Right lobe of liver (tissue), 6 donors: Measurements from ENCODE around the gene DCTD. TPM values are rescaled to one million over a fixed set of nuclear protein-coding genes. Genes with fewer than 3 reads are reported as not detected.

ENCODE experiments used
- ATAC-seq, 4 donors: fragments of 200-7000 bp; cut with Tn5 transposase; one replicate each; pipeline ENCODE4 v1.9.1; 2020; ENCODE audit warnings: mild to moderate bottlenecking in 4 of 4, moderate library complexity in 4 of 4
- DNase-seq, 3 donors: peaks; one replicate each; pipeline ENCODE4 v3.0.0-alpha.2; 2020
- H3K27ac ChIP-seq, 3 donors: fragments of 200-600 bp; one replicate each; pipeline ENCODE4 v1.8.0; 2022
- H3K27me3 ChIP-seq, 2 donors: fragments of 200-600 bp; one replicate each; pipeline ENCODE4 v1.8.0; 2022
- H3K36me3 ChIP-seq, 4 donors: fragments of 200-600 bp; sonication (generic) in 1 of 4; one replicate each; pipeline versions ENCODE4 v1.5.1 to v1.8.0; 2017 to 2022; ENCODE audit warnings: control low read depth in 1 of 4
- H3K4me1 ChIP-seq, 4 donors: fragments of 200-600 bp; sonication (generic) in 1 of 4; one replicate each; pipeline versions ENCODE4 v1.5.1 to v1.8.0; 2017 to 2022; ENCODE audit warnings: control low read depth in 1 of 4
- H3K4me3 ChIP-seq, 3 donors: fragments of 200-600 bp; one replicate each; pipeline ENCODE4 v1.8.0; 2022
- H3K9me3 ChIP-seq, 4 donors: fragments of 200-600 bp; sonication (generic) in 1 of 4; one replicate each; pipeline versions ENCODE4 v1.5.1 to v1.8.0; 2017 to 2022; ENCODE audit warnings: control low read depth in 1 of 4
- POLR2A ChIP-seq: fragments of 450-650 bp; IDR thresholded peaks from one replicate; pipeline ENCODE4 v1.6.1; 2017; ENCODE audit warnings: antibody characterized with exemption, mild to moderate bottlenecking
- WGBS: methylation state at CpG from one replicate; pipeline ENCODE4 v1.1.6; 2018; ENCODE audit warnings: low coverage, low lambda C conversion rate; ENCODE audit not compliant: insufficient coverage; ENCODE audit errors: missing lambda C conversion rate; 5-methylcytosine and 5-hydroxymethylcytosine counted together
- intact Hi-C, 2 donors: fragments of 100-400 bp; cut with DNase I; formaldehyde crosslinking; loops; one replicate each; pipeline versions ENCODE4 v1.11.2 to v1.14.1; 2022
- total RNA-seq, 6 experiments: library from RNA; depleted of rRNA in 2 of 6; stranded (reverse); fragments of >200 nt in 2 of 6; fragmentation: NEBNext Ultra II Directional in 3 of 6; extraction: Animal tissue kit (Norgen Biotek cat#: 25700) in 3 of 6; gene quantifications; one replicate each; pipeline versions ENCODE4 v1.1.0 to v1.2.4, GENCODE V29; 2016 to 2023
- TF ChIP-seq, protein P1 (sequence below), 4 donors: fragments of 200-600 bp in 3 of 4; fragments of 450-650 bp in 1 of 4; IDR thresholded peaks; one replicate each; pipeline versions ENCODE4 v1.5.1 to v1.8.0; 2016 to 2022; ENCODE audit warnings: antibody characterized with exemption in 4 of 4, mild to moderate bottlenecking in 2 of 4
- donor health status: DM: no; HTN: yes; CAD: no.
- donor health status: DM: no; HTN: no; CAD: no.
- donor health status: DM: no; HTN: no; CAD: no.
- donor health status: DM: no; HTN: yes; CAD: no.
- donor health status: DM: no; HTN: yes; CAD: no.

Gene DCTD
- total RNA-seq, 6 experiments from 2014 or later, result 45.7 to 61.3 (median 51.2) TPM

DNA sequence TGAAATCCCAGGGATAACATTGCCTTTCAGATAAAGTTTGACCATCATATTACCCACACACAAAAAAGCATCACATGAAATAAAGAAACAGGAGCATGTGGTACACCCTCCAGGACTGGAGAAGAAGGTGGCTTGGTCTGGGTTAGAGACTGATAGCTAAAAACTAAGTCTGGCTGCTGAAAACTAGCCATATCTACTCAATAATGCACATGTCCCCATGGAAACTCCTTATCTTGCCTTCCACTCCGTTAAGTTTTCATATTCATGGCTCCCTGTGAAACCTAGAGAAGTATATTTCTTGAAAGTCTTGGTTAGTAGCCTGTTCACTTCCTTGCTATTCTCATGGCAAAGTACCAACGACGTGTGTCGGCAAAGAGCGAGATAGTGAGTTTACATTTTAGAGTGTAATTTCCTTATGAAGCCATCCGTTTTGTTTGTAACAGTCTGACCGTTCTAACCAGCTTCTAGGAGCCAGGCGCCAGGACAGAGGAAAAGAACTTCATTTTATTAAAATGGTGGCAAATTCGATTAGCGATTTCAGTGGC lies 6.7 kb upstream of the DCTD start:
- no peak for ATAC-seq
- Histone ChIP-seq H3K4me3 (no peak overlapping the region), H3K36me3 (no peaks in the 10 kb centered on the region), H3K4me1 (peaks cover 0 to 12% (median 5%) of the 10 kb centered on the region in 4 donors), H3K9me3 (no peaks in the 10 kb centered on the region), H3K27me3 (no peaks in the 10 kb centered on the region), H3K27ac (no peak overlapping the region)
- intact Hi-C loops, result no loop called here
- no peak for TF ChIP-seq POLR2A
- TF ChIP-seq, protein P1, sequence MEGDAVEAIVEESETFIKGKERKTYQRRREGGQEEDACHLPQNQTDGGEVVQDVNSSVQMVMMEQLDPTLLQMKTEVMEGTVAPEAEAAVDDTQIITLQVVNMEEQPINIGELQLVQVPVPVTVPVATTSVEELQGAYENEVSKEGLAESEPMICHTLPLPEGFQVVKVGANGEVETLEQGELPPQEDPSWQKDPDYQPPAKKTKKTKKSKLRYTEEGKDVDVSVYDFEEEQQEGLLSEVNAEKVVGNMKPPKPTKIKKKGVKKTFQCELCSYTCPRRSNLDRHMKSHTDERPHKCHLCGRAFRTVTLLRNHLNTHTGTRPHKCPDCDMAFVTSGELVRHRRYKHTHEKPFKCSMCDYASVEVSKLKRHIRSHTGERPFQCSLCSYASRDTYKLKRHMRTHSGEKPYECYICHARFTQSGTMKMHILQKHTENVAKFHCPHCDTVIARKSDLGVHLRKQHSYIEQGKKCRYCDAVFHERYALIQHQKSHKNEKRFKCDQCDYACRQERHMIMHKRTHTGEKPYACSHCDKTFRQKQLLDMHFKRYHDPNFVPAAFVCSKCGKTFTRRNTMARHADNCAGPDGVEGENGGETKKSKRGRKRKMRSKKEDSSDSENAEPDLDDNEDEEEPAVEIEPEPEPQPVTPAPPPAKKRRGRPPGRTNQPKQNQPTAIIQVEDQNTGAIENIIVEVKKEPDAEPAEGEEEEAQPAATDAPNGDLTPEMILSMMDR (IDR thresholded peaks at IDR 0.05), result no peak
- 80% methylated on average over 10 of the region's 10 CpGs for WGBS
- DNase-seq, result no peak

DNA sequence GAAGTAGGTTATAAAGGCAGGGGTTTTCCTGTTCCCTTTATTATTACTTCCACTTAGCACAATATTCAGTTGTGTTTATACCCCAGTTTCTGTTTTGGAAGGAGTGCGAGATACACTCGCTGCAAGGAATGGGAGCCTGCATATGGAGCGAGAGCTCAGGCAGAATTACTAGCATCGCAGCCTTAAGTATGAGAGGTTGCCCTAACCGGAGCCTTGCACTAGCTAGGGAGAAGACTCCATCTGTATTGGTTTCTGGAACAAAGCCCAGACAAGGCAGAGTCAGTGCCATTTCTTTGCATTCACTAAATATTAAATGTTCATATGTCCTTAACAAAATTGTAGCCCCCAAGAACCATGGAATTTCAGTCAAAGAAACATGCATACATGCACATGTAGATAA lies 6.2 kb upstream of the DCTD start:
- WGBS, result 79% methylated on average over 5 of the region's 5 CpGs
- peaks cover 0 to 15% (median 6%) of the 10 kb centered on the region in 4 donors for H3K4me1 ChIP-seq
- no peaks in the 10 kb centered on the region for H3K9me3 ChIP-seq
- H3K27ac ChIP-seq, result no peak overlapping the region
- H3K27me3 ChIP-seq, result no peaks in the 10 kb centered on the region
- TF ChIP-seq, protein P1 (IDR thresholded peaks at IDR 0.05), result no peak
- no peak for TF ChIP-seq POLR2A
- ATAC-seq (no peak), DNase-seq (no peak)
- no peaks in the 10 kb centered on the region for H3K36me3 ChIP-seq
- intact Hi-C loops, result no loop called here
- H3K4me3 ChIP-seq, result no peak overlapping the region

GRCh38 chr4:182922501-182923284 lies 5.5 kb upstream of the DCTD start:
- Histone ChIP-seq H3K27me3 (no peaks in the 10 kb centered on the region), H3K9me3 (no peaks in the 10 kb centered on the region), H3K4me1 (peaks cover 0 to 18% (median 8%) of the 10 kb centered on the region in 4 donors), H3K36me3 (no peaks in the 10 kb centered on the region), H3K4me3 (no peak overlapping the region), H3K27ac (peak overlapping the region in 1 of 3 donors; percentile 31)
- WGBS, result 33% methylated on average over 9 of the region's 13 CpGs
- peak in 1 of 3 donors; percentile 49 for DNase-seq
- intact Hi-C loops, result no loop called here
- no peak for TF ChIP-seq POLR2A
- TF ChIP-seq, protein P1 (IDR thresholded peaks at IDR 0.05), result no peak
- peak; percentile 30 to 72 (median 61) for ATAC-seq

DNA sequence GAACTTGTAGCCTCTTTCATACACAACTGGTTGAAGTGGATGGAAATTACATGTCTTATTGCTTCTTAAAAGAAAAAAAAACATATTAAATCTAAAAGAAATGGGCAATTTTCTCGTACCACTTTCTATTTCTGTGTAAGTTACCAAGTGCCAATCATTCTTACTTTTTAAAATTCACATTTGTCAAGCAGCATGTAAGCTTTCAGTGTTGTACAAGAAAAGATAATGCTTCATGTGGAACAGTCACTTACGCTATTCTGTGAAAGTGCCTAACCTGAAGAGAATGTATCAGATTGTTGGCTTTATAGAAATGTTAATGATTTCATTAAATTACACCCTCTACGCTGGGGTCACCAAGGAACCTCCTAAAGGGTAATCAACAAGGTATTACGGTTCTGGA lies 4.4 kb upstream of the DCTD start:
- ATAC-seq (no peak), DNase-seq (no peak)
- Histone ChIP-seq H3K4me1 (peaks cover 0 to 18% (median 8%) of the 10 kb centered on the region in 4 donors), H3K27ac (no peak overlapping the region), H3K4me3 (no peak overlapping the region), H3K27me3 (no peaks in the 10 kb centered on the region), H3K9me3 (no peaks in the 10 kb centered on the region), H3K36me3 (no peaks in the 10 kb centered on the region)
- intact Hi-C loops, result no loop called here
- TF ChIP-seq POLR2A, result no peak
- TF ChIP-seq, protein P1 (IDR thresholded peaks at IDR 0.05), result no peak
- WGBS, result 95% methylated on average over 4 of the region's 4 CpGs
